ENCODE data around the gene ATXN1L. TPM values are rescaled to one million over a fixed set of nuclear protein-coding genes. Genes with fewer than 3 reads are reported as not detected.
"Not testable (repeated sequence)": the region's sequence is repeated elsewhere in the genome, so short reads cannot be mapped to it uniquely, and the experiment has no call there.

ATXN1L gene
- polyA plus RNA-seq, 1 donor (not counting 4 experiments of a cell fraction or from before 2014, with no cell fraction given) = 12.8 TPM

DNA sequence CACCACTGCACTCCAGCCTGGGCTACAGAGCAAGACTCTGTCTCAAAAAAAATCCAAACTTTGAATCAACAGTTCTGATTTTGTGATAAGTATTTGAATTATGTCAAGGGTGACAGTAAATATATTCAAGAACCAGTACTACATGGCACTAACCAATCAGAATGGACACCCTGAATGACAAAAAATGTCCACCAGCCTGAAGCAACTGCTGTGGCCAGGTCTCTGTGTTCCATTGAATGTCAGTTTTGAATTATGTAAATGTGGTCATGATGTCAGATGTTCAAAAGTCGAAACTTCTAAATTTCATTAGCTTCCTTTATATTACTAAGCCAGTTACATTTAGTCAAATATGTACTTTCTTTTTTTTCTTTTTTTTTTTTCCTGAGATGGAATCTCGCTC lies 15.4 kb upstream of the ATXN1L start:
- FAIRE-seq = no peak
- Histone ChIP-seq H3K4me1 (ENCODE audit: control insufficient read depth, extremely low read depth, insufficient read depth, low read length) (no peaks in the 10 kb centered on the region), H2AFZ (ENCODE audit: control insufficient read depth, low read length) (no peak overlapping the region), H4K20me1 (ENCODE audit: control insufficient read depth, extremely low read depth, insufficient read depth, low read length) (no peaks in the 10 kb centered on the region), H3K79me2 (ENCODE audit: control insufficient read depth, insufficient read depth, low read length) (no peaks in the 10 kb centered on the region), H3K36me3 (ENCODE audit: control insufficient read depth in 2 of 2, extremely low read depth in 1 of 2, insufficient read depth in 2 of 2, low read length in 2 of 2) (no peaks in the 10 kb centered on the region), H3K4me2 (ENCODE audit: control insufficient read depth, extremely low read depth, insufficient read depth, low read depth, low read length) (no peak overlapping the region), H3K27ac (ENCODE audit: control insufficient read depth, insufficient read depth, low read length) (no peak overlapping the region), H3K9me1 (ENCODE audit: control insufficient read depth, extremely low read depth, insufficient read depth, low read length) (no peaks in the 10 kb centered on the region), H3K9ac (ENCODE audit: control insufficient read depth, extremely low read depth, insufficient read depth, low read length) (no peak overlapping the region), H3K4me3 (ENCODE audit: control insufficient read depth in 2 of 3, extremely low read depth in 1 of 3, insufficient read depth in 2 of 3, low read depth in 1 of 3, low read length in 3 of 3) (no peak overlapping the region), H3K27me3 (ENCODE audit: control insufficient read depth, extremely low read depth, insufficient read depth, low read length) (no peaks in the 10 kb centered on the region), H3K9me3 (ENCODE audit: control insufficient read depth, low read depth, low read length) (no peaks in the 10 kb centered on the region)
- TF ChIP-seq, protein P1, sequence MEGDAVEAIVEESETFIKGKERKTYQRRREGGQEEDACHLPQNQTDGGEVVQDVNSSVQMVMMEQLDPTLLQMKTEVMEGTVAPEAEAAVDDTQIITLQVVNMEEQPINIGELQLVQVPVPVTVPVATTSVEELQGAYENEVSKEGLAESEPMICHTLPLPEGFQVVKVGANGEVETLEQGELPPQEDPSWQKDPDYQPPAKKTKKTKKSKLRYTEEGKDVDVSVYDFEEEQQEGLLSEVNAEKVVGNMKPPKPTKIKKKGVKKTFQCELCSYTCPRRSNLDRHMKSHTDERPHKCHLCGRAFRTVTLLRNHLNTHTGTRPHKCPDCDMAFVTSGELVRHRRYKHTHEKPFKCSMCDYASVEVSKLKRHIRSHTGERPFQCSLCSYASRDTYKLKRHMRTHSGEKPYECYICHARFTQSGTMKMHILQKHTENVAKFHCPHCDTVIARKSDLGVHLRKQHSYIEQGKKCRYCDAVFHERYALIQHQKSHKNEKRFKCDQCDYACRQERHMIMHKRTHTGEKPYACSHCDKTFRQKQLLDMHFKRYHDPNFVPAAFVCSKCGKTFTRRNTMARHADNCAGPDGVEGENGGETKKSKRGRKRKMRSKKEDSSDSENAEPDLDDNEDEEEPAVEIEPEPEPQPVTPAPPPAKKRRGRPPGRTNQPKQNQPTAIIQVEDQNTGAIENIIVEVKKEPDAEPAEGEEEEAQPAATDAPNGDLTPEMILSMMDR (optimal IDR thresholded peaks at IDR 0.05 in 1 of 3, IDR thresholded peaks at IDR 0.05 in 1 of 3, conservative IDR thresholded peaks at IDR 0.05 in 1 of 3; ENCODE audit: extremely low read depth in 1 of 3, insufficient read depth in 2 of 3, low read length in 3 of 3) = no peak
- TF ChIP-seq EZH2 (IDR thresholded peaks at IDR 0.05; ENCODE audit: low read length) = no peak
- dilution Hi-C loops (cut with MboI; ENCODE audit: extremely low pct_ligation_motif_present, low sequenced_read_pairs) = no loop called here
- DNase-seq (ENCODE audit: low read depth, low spot score) = no peak

DNA sequence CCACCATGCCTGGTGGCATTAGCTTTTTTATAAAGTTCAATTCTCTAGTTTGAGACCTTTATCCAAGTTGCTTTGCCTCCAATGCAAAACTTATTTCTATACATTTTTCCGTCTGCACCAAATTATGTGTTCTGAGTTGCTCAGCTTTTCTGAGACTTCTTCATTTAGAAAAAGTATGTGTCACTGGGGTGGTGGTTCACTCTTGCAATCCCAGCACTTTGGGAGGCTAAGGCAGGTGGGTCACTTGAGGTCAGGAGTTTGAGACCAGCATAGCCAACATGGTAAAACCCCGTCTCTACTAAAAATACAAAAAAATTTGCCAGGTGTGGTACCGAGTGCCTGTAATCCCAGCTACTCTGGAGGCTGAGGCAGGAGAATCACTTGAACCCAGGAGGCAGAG lies 14.1 kb upstream of the ATXN1L start:
- H3K27ac ChIP-seq (ENCODE audit: control insufficient read depth, insufficient read depth, low read length); H3K9ac ChIP-seq (ENCODE audit: control insufficient read depth, extremely low read depth, insufficient read depth, low read length); H3K36me3 ChIP-seq (ENCODE audit: control insufficient read depth in 2 of 2, extremely low read depth in 1 of 2, insufficient read depth in 2 of 2, low read length in 2 of 2); H4K20me1 ChIP-seq (ENCODE audit: control insufficient read depth, extremely low read depth, insufficient read depth, low read length); H2AFZ ChIP-seq (ENCODE audit: control insufficient read depth, low read length); DNase-seq (ENCODE audit: low read depth, low spot score); FAIRE-seq; H3K9me1 ChIP-seq (ENCODE audit: control insufficient read depth, extremely low read depth, insufficient read depth, low read length); H3K4me2 ChIP-seq (ENCODE audit: control insufficient read depth, extremely low read depth, insufficient read depth, low read depth, low read length); H3K27me3 ChIP-seq (ENCODE audit: control insufficient read depth, extremely low read depth, insufficient read depth, low read length); dilution Hi-C loops (cut with MboI; ENCODE audit: extremely low pct_ligation_motif_present, low sequenced_read_pairs); H3K9me3 ChIP-seq (ENCODE audit: control insufficient read depth, low read depth, low read length); H3K79me2 ChIP-seq (ENCODE audit: control insufficient read depth, insufficient read depth, low read length); H3K4me1 ChIP-seq (ENCODE audit: control insufficient read depth, extremely low read depth, insufficient read depth, low read length); H3K4me3 ChIP-seq (ENCODE audit: control insufficient read depth in 2 of 3, extremely low read depth in 1 of 3, insufficient read depth in 2 of 3, low read depth in 1 of 3, low read length in 3 of 3): not testable (repeated sequence)

DNA sequence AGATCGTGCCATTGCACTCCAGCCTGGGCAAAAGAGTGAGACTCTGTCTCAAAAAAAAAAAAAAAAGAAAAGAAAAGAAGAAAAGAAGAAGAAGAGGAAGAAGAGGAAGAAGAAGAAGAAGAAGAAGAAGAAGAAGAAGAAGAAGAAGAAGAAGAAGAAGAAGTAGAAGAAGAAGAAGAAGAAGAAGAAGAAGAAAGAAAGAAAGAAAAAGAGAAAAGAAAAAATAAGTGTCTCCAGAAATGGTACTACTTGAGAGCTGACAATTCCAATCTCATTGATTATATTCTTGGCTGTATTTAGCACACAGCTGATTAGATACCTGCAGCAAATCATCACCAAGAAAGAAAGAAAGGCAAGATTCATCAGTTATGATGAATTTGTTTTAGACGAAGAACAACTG lies 13.7 kb upstream of the ATXN1L start:
- H3K9me3 ChIP-seq (ENCODE audit: control insufficient read depth, low read depth, low read length); H3K9me1 ChIP-seq (ENCODE audit: control insufficient read depth, extremely low read depth, insufficient read depth, low read length); H3K79me2 ChIP-seq (ENCODE audit: control insufficient read depth, insufficient read depth, low read length); H3K4me2 ChIP-seq (ENCODE audit: control insufficient read depth, extremely low read depth, insufficient read depth, low read depth, low read length); H3K36me3 ChIP-seq (ENCODE audit: control insufficient read depth in 2 of 2, extremely low read depth in 1 of 2, insufficient read depth in 2 of 2, low read length in 2 of 2); dilution Hi-C loops (cut with MboI; ENCODE audit: extremely low pct_ligation_motif_present, low sequenced_read_pairs); H3K4me3 ChIP-seq (ENCODE audit: control insufficient read depth in 2 of 3, extremely low read depth in 1 of 3, insufficient read depth in 2 of 3, low read depth in 1 of 3, low read length in 3 of 3); H2AFZ ChIP-seq (ENCODE audit: control insufficient read depth, low read length); H3K9ac ChIP-seq (ENCODE audit: control insufficient read depth, extremely low read depth, insufficient read depth, low read length); H4K20me1 ChIP-seq (ENCODE audit: control insufficient read depth, extremely low read depth, insufficient read depth, low read length); H3K27me3 ChIP-seq (ENCODE audit: control insufficient read depth, extremely low read depth, insufficient read depth, low read length); FAIRE-seq; H3K4me1 ChIP-seq (ENCODE audit: control insufficient read depth, extremely low read depth, insufficient read depth, low read length); H3K27ac ChIP-seq (ENCODE audit: control insufficient read depth, insufficient read depth, low read length); DNase-seq (ENCODE audit: low read depth, low spot score): not testable (repeated sequence)

Data from keratinocyte (primary cell).